GM23338 (cell line): ENCODE data around the gene SDC1. TPM values are rescaled to one million over a fixed set of nuclear protein-coding genes. Genes with fewer than 3 reads are reported as not detected.

Experiments used
- ATAC-seq: fragments of 200-7000 bp; cut with Tn5 transposase; 3 replicates; pipeline ENCODE4 v1.9.1; 2020
- DNase-seq: peaks from one replicate; pipeline ENCODE4 v3.0.0-alpha.2; 2015; ENCODE audit warnings: low spot score
- H2AFZ ChIP-seq: fragments of 200-600 bp; sonication (generic); 2 replicates; pipeline ENCODE4 v1.8.0; 2016; ENCODE audit warnings: antibody characterized with exemption, mild to moderate bottlenecking, moderate library complexity
- H3F3A ChIP-seq: fragments of 200-600 bp; sonication (generic); replicated peaks from 2 replicates; pipeline ENCODE4 v1.8.0; 2017; ENCODE audit warnings: antibody characterized with exemption, mixed run types, low read depth
- H3K27ac ChIP-seq: fragments of 200-600 bp; sonication (generic); 2 replicates; pipeline ENCODE4 v1.6.1; 2016; ENCODE audit warnings: low read depth
- H3K27me3 ChIP-seq: fragments of 200-600 bp; sonication (generic); 2 replicates; pipeline ENCODE4 v1.8.0; 2016; ENCODE audit warnings: mild to moderate bottlenecking, mixed run types, moderate library complexity; ENCODE audit not compliant: insufficient read depth
- H3K36me3 ChIP-seq: fragments of 200-600 bp; sonication (generic); 2 replicates; pipeline ENCODE4 v1.8.0; 2016; ENCODE audit warnings: mild to moderate bottlenecking; ENCODE audit not compliant: insufficient read depth
- H3K4me1 ChIP-seq: fragments of 200-600 bp; sonication (generic); 2 replicates; pipeline ENCODE4 v1.8.0; 2016; ENCODE audit warnings: mild to moderate bottlenecking, moderate library complexity; ENCODE audit not compliant: insufficient read depth
- H3K4me2 ChIP-seq: fragments of 200-600 bp; sonication (generic); 2 replicates; pipeline ENCODE4 v1.7.1; 2017; ENCODE audit warnings: mixed run types
- H3K4me3 ChIP-seq: fragments of 200-600 bp; sonication (generic); 2 replicates; pipeline ENCODE4 v1.6.1; 2016; ENCODE audit warnings: mixed run types
- H3K79me2 ChIP-seq: fragments of 200-600 bp; sonication (generic); replicated peaks from 2 replicates; pipeline ENCODE4 v1.8.0; 2017; ENCODE audit warnings: mild to moderate bottlenecking; ENCODE audit not compliant: insufficient read depth
- H3K9me2 ChIP-seq: fragments of 200-600 bp; sonication (generic); 2 replicates; pipeline ENCODE4 v1.8.0; 2017; ENCODE audit not compliant: insufficient read depth
- H4K20me1 ChIP-seq: fragments of 200-600 bp; sonication (generic); replicated peaks from 2 replicates; pipeline ENCODE4 v1.8.0; 2017; ENCODE audit warnings: mild to moderate bottlenecking; ENCODE audit not compliant: insufficient read depth
- H3K27ac Mint-ChIP-seq: 2 replicates; pipeline ENCODE4 v1.8.0; 2020; ENCODE audit warnings: inconsistent platforms, mild to moderate bottlenecking, moderate library complexity, mixed read lengths
- H3K27me3 Mint-ChIP-seq: 3 replicates; pipeline ENCODE4 v1.8.0; 2022; ENCODE audit warnings: low read depth, mild to moderate bottlenecking, moderate library complexity, mixed read lengths, inconsistent platforms; ENCODE audit not compliant: insufficient read depth, poor library complexity
- H3K36me3 Mint-ChIP-seq: 3 replicates; pipeline ENCODE4 v1.8.0; 2021; ENCODE audit warnings: low read depth, mild to moderate bottlenecking, inconsistent platforms, moderate library complexity, mixed read lengths
- H3K4me1 Mint-ChIP-seq: 3 replicates; pipeline ENCODE4 v1.8.0; 2020; ENCODE audit warnings: mild to moderate bottlenecking, inconsistent platforms, mixed read lengths
- H3K4me3 Mint-ChIP-seq: 3 replicates; pipeline ENCODE4 v1.8.0; 2021; ENCODE audit warnings: moderate library complexity, mild to moderate bottlenecking, inconsistent platforms, mixed read lengths
- H3K9me3 Mint-ChIP-seq: 3 replicates; pipeline ENCODE4 v1.8.0; 2020; ENCODE audit warnings: moderate library complexity, mild to moderate bottlenecking, inconsistent platforms, mixed read lengths
- CREB1 ChIP-seq: fragments of 250-450 bp; sonication (Bioruptor Pico); IDR thresholded peaks from 2 replicates; pipeline ENCODE4 v1.5.0; 2020; ENCODE audit warnings: low read depth, mild to moderate bottlenecking, moderate library complexity
- CTCF ChIP-seq, 2 experiments: fragments of 200-600 bp in 1 of 2; sonication (generic) in 1 of 2; conservative IDR thresholded peaks; 2 replicates each; pipeline versions ENCODE4 v1.5.1 to v1.6.1; 2016 to 2017; ENCODE audit warnings: antibody characterized with exemption in 2 of 2, low read depth in 2 of 2, mild to moderate bottlenecking in 2 of 2, moderate library complexity in 1 of 2
- ZNF114 ChIP-seq: fragments of 250-450 bp; sonication (Bioruptor Pico); IDR thresholded peaks from 2 replicates; pipeline ENCODE4 v1.5.0; 2020; ENCODE audit warnings: mild to moderate bottlenecking, moderate library complexity
- ZNF331 ChIP-seq: fragments of 250-450 bp; sonication (Bioruptor Pico); IDR thresholded peaks from 2 replicates; pipeline ENCODE4 v1.5.0; 2020; ENCODE audit warnings: low read depth, mild to moderate bottlenecking, moderate library complexity
- polyA plus RNA-seq: library from polyadenylated mRNA; unstranded; fragments of >200 nt; fragmentation: Nextera tagmentation; extraction: Ambion mirVana; gene quantifications from 2 replicates; pipeline ENCODE4 v1.2.1, GENCODE V29; 2016
- total RNA-seq: library from RNA; depleted of rRNA; stranded (reverse); fragments of >200 nt; shearing (Covaris generic); gene quantifications from 2 replicates; pipeline ENCODE4 v1.2.3, GENCODE V29; 2014
- TF ChIP-seq, protein P1 (sequence below): IDR thresholded peaks from 2 replicates; pipeline ENCODE4 v1.6.1; 2016; ENCODE audit warnings: antibody characterized with exemption
- TF ChIP-seq, protein P2 (sequence below): fragments of 250-450 bp; sonication (Bioruptor Pico); IDR thresholded peaks from 2 replicates; pipeline ENCODE4 v1.5.0; 2020; ENCODE audit warnings: mild to moderate bottlenecking, moderate library complexity

SDC1 gene
- total and polyA plus RNA-seq, 2 experiments from 2014 or later: 16.6 to 43.0 TPM

DNA sequence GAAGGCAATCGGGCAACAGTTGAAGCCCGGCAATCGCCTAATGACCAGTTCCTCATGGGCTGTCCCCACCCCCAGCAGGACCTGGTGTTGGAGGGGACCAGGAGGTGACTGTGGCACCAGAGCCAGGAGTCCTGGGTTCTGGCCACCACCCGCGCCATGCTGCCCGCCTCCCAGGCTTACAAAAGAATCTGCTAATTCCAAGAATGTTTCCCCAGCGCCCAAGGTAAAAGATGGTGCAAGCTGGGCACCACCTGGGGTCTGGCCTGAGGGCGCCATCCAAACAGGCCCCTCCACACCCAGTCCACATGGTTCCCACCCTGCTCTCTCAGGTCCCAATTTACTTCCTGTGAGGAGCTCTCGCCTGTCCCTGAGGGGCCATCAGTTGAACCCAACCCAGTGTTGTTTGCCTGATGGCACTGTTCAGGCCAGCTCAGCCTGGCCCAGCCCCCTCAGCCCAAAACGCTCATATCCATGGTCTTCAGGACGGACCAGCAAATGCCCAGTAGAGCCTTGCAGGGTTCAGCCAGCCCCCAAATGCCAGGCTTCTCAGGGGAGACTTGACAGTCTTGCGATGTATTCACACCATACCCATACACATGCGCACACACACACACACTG, 5.1 kb downstream of the SDC1 start (continued):
- TF ChIP-seq CTCF (conservative IDR thresholded peaks at IDR 0.05; ENCODE audit: low read depth in 2 of 2): no peak

DNA sequence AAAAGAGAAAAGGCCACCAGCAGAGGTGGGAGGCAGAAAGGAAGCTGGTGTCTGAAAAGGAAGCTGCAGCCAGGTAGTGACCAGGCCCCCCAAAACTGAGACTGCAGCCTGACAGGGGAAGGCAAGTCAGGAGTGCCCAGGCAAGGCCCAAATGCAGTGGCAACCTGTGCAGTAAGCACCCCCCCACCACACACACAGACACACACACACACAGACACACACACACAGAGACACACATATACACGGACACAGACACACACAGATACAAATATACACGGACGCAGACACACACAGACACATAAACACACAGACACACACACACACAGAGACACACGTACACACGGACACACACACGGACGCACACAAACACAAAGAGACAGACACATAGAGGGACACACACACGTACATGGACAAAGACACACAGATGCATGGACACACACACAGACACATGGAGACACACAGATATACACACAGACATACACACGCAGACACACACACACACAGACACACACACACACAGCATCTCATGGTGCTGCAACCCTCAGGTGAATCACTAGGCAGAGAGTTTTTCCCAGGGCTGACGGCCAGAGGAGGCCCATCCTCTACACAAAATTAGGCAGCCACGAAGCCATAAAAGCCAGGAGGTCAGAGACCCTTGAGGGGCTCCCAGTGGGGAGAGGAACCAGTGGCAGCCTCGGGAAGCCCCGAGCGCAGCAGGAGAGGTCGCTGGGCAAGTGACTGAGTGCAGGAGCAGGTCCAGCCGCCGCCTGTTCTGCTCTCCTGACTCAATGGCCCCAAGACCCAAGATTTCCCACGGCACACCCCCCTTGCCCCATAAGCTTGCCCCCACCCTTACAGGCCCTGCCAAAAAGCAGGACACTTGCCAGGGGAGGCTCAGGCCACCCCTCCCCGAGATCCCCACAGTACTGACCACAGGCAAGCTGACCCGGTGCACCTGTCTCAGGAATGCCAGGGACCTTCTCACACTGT, 6.3 kb downstream of the SDC1 start:
- peaks cover 7% of the 10 kb centered on the region for H3K27me3 Mint-ChIP-seq
- Histone ChIP-seq H3K27me3 (no peaks in the 10 kb centered on the region), H3K79me2 (peaks cover 90% of the 10 kb centered on the region), H3K36me3 (no peaks in the 10 kb centered on the region), H3K4me2 (no peak overlapping the region), H3K9me2 (no peaks in the 10 kb centered on the region), H3K4me1 (peaks cover 31% of the 10 kb centered on the region), H3K4me3 (no peak overlapping the region), H4K20me1 (peaks cover 7% of the 10 kb centered on the region), H3K27ac (no peak overlapping the region), H2AFZ (no peak overlapping the region), H3F3A (no peaks in the 10 kb centered on the region; the same call in 1 of the 2 replicates)
- peaks cover 24% of the 10 kb centered on the region for H3K36me3 Mint-ChIP-seq
- no peak for TF ChIP-seq ZNF114 (CRISPR knock-in tag)
- TF ChIP-seq, protein P1, sequence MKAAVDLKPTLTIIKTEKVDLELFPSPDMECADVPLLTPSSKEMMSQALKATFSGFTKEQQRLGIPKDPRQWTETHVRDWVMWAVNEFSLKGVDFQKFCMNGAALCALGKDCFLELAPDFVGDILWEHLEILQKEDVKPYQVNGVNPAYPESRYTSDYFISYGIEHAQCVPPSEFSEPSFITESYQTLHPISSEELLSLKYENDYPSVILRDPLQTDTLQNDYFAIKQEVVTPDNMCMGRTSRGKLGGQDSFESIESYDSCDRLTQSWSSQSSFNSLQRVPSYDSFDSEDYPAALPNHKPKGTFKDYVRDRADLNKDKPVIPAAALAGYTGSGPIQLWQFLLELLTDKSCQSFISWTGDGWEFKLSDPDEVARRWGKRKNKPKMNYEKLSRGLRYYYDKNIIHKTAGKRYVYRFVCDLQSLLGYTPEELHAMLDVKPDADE: no peak
- TF ChIP-seq CREB1 (CRISPR knock-in tag): no peak
- no peak overlapping the region for H3K4me3 Mint-ChIP-seq
- H3K9me3 Mint-ChIP-seq: no peaks in the 10 kb centered on the region
- DNase-seq (no peak), ATAC-seq (no peak)
- H3K27ac Mint-ChIP-seq: no peak overlapping the region
- H3K4me1 Mint-ChIP-seq: peaks cover 55% of the 10 kb centered on the region

- peaks cover 7% of the 10 kb centered on the region for H4K20me1 ChIP-seq
- H2AFZ ChIP-seq: no peak overlapping the region
- ATAC-seq (no peak), DNase-seq (no peak)
- Mint-ChIP-seq H3K27ac (peak overlapping the region; percentile 58; the same call in 1 of the 2 replicates), H3K4me1 (peaks cover 56% of the 10 kb centered on the region), H3K9me3 (no peaks in the 10 kb centered on the region), H3K36me3 (peaks cover 24% of the 10 kb centered on the region), H3K4me3 (no peak overlapping the region), H3K27me3 (peaks cover 7% of the 10 kb centered on the region)
- no peaks in the 10 kb centered on the region for H3K27me3 ChIP-seq
- H3K4me3 ChIP-seq: no peak overlapping the region
- no peaks in the 10 kb centered on the region for H3K9me2 ChIP-seq
- H3K4me2 ChIP-seq: no peak overlapping the region
- H3K79me2 ChIP-seq: peaks cover 94% of the 10 kb centered on the region
- no peaks in the 10 kb centered on the region for H3K36me3 ChIP-seq
- no peak overlapping the region for H3K27ac ChIP-seq
- no peaks in the 10 kb centered on the region for H3F3A ChIP-seq
- peaks cover 24% of the 10 kb centered on the region for H3K4me1 ChIP-seq
- TF ChIP-seq ZNF331 (CRISPR knock-in tag): no peak
- TF ChIP-seq, protein P2, sequence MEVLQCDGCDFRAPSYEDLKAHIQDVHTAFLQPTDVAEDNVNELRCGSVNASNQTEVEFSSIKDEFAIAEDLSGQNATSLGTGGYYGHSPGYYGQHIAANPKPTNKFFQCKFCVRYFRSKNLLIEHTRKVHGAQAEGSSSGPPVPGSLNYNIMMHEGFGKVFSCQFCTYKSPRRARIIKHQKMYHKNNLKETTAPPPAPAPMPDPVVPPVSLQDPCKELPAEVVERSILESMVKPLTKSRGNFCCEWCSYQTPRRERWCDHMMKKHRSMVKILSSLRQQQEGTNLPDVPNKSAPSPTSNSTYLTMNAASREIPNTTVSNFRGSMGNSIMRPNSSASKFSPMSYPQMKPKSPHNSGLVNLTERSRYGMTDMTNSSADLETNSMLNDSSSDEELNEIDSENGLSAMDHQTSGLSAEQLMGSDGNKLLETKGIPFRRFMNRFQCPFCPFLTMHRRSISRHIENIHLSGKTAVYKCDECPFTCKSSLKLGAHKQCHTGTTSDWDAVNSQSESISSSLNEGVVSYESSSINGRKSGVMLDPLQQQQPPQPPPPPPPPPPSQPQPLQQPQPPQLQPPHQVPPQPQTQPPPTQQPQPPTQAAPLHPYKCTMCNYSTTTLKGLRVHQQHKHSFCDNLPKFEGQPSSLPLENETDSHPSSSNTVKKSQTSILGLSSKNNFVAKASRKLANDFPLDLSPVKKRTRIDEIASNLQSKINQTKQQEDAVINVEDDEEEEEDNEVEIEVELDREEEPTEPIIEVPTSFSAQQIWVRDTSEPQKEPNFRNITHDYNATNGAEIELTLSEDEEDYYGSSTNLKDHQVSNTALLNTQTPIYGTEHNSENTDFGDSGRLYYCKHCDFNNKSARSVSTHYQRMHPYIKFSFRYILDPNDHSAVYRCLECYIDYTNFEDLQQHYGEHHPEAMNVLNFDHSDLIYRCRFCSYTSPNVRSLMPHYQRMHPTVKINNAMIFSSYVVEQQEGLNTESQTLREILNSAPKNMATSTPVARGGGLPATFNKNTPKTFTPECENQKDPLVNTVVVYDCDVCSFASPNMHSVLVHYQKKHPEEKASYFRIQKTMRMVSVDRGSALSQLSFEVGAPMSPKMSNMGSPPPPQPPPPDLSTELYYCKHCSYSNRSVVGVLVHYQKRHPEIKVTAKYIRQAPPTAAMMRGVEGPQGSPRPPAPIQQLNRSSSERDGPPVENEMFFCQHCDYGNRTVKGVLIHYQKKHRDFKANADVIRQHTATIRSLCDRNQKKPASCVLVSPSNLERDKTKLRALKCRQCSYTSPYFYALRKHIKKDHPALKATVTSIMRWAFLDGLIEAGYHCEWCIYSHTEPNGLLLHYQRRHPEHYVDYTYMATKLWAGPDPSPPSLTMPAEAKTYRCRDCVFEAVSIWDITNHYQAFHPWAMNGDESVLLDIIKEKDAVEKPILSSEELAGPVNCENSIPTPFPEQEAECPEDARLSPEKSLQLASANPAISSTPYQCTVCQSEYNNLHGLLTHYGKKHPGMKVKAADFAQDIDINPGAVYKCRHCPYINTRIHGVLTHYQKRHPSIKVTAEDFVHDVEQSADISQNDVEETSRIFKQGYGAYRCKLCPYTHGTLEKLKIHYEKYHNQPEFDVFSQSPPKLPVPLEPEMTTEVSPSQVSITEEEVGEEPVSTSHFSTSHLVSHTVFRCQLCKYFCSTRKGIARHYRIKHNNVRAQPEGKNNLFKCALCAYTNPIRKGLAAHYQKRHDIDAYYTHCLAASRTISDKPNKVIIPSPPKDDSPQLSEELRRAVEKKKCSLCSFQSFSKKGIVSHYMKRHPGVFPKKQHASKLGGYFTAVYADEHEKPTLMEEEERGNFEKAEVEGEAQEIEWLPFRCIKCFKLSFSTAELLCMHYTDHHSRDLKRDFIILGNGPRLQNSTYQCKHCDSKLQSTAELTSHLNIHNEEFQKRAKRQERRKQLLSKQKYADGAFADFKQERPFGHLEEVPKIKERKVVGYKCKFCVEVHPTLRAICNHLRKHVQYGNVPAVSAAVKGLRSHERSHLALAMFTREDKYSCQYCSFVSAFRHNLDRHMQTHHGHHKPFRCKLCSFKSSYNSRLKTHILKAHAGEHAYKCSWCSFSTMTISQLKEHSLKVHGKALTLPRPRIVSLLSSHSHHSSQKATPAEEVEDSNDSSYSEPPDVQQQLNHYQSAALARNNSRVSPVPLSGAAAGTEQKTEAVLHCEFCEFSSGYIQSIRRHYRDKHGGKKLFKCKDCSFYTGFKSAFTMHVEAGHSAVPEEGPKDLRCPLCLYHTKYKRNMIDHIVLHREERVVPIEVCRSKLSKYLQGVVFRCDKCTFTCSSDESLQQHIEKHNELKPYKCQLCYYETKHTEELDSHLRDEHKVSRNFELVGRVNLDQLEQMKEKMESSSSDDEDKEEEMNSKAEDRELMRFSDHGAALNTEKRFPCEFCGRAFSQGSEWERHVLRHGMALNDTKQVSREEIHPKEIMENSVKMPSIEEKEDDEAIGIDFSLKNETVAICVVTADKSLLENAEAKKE (CRISPR knock-in tag): no peak
Observed at GRCh38 chr2:20217041-20217970, 7.6 kb downstream of the SDC1 start.
